HepG2 (cell line): Measurements from ENCODE around the gene CACNA1I. TPM values are rescaled to one million over a fixed set of nuclear protein-coding genes. Genes with fewer than 3 reads are reported as not detected.

Source experiments
- ARNT2 ChIP-seq: sonication (generic); formaldehyde crosslinking; IDR thresholded peaks from 2 replicates; pipeline ENCODE4 v1.8.0; 2022; ENCODE audit warnings: mild to moderate bottlenecking, low read depth, missing genetic modification reagents, moderate library complexity
- ARNTL ChIP-seq: sonication (generic); formaldehyde crosslinking; IDR thresholded peaks from 2 replicates; pipeline ENCODE4 v1.4.0; 2020; ENCODE audit warnings: mild to moderate bottlenecking, missing genetic modification reagents
- ATF1 ChIP-seq: IDR thresholded peaks from 2 replicates; pipeline ENCODE4 v1.6.1; 2016; ENCODE audit warnings: mild to moderate bottlenecking, control low read depth
- FOXA3 ChIP-seq: IDR thresholded peaks from 2 replicates; pipeline ENCODE4 v1.6.1; 2016; ENCODE audit warnings: missing genetic modification reagents, missing compliant biosample characterization
- HNF4G ChIP-seq, 2 experiments: sonication (generic) in 1 of 2; formaldehyde crosslinking in 1 of 2; IDR thresholded peaks; 2 replicates each; pipeline versions ENCODE4 v1.4.0 to v1.6.1; 2011 to 2020; ENCODE audit warnings: borderline replicate concordance in 2 of 2, low read depth in 2 of 2, mild to moderate bottlenecking in 2 of 2, low read length in 1 of 2, missing genetic modification reagents in 1 of 2, moderate library complexity in 1 of 2
- ISX ChIP-seq: sonication (generic); formaldehyde crosslinking; conservative IDR thresholded peaks from 2 replicates; pipeline ENCODE4 v1.5.0; 2020; ENCODE audit warnings: missing genetic modification reagents
- KMT2A ChIP-seq: sonication (generic); formaldehyde crosslinking; IDR thresholded peaks from 2 replicates; pipeline ENCODE4 v1.4.0; 2020; ENCODE audit warnings: missing genetic modification reagents
- MED1 ChIP-seq: sonication (generic); formaldehyde crosslinking; IDR thresholded peaks from 2 replicates; pipeline ENCODE4 v1.4.0; 2020; ENCODE audit warnings: missing genetic modification reagents
- POLR2G ChIP-seq: fragments of 200-400 bp; formaldehyde crosslinking; IDR thresholded peaks from 2 replicates; pipeline ENCODE4 v1.6.1; 2018; ENCODE audit warnings: mild to moderate bottlenecking, low read depth, low read length, moderate library complexity
- SIN3A ChIP-seq: IDR thresholded peaks from 2 replicates; pipeline ENCODE4 v1.6.1; 2011; ENCODE audit warnings: low read depth, mild to moderate bottlenecking, control low read depth, low read length, borderline replicate concordance
- TCF12 ChIP-seq, 2 experiments: fragments of 450-650 bp in 1 of 2; sonication (generic) in 1 of 2; formaldehyde crosslinking in 1 of 2; IDR thresholded peaks; 2 replicates each; pipeline versions ENCODE4 v1.6.1 to v1.8.0; 2017 to 2022; ENCODE audit warnings: antibody characterized with exemption in 1 of 2, mild to moderate bottlenecking in 1 of 2, missing genetic modification reagents in 1 of 2, moderate library complexity in 1 of 2
- ZC3H13 ChIP-seq: sonication (generic); formaldehyde crosslinking; IDR thresholded peaks from 2 replicates; pipeline ENCODE4 v1.8.1; 2023; ENCODE audit warnings: mild to moderate bottlenecking, missing genetic modification reagents, moderate library complexity
- ZNF24 ChIP-seq: fragments of 450-650 bp; IDR thresholded peaks from 2 replicates; pipeline ENCODE4 v1.6.1; 2017; ENCODE audit warnings: antibody characterized with exemption, mild to moderate bottlenecking
- ZNF317 ChIP-seq: sonication (generic); formaldehyde crosslinking; IDR thresholded peaks from 2 replicates; pipeline ENCODE4 v1.5.0; 2020; ENCODE audit warnings: mild to moderate bottlenecking, missing genetic modification reagents
- ZNF552 ChIP-seq: sonication (generic); formaldehyde crosslinking; IDR thresholded peaks from 2 replicates; pipeline ENCODE4 v1.9.0; 2022; ENCODE audit warnings: missing genetic modification reagents, mild to moderate bottlenecking, borderline replicate concordance
- ZNF644 ChIP-seq: IDR thresholded peaks from 2 replicates; pipeline ENCODE4 v1.6.1; 2016; ENCODE audit warnings: low read depth
- polyA plus RNA-seq, 8 experiments: library from polyadenylated mRNA; depleted of rRNA in 3 of 8; stranded (reverse) in 7 of 8; unstranded in 1 of 8; fragments of >200 nt; fragmentation: Illumina TruSeq in 4 of 8; extraction: Trizol in 4 of 8; gene quantifications; 2 replicates each; pipeline versions ENCODE4 v1.2.1 to v1.2.3, GENCODE V29; 2011 to 2016; ENCODE audit warnings: low read depth in 4 of 8, missing spikeins in 1 of 8, mixed read lengths in 1 of 8; ENCODE audit not compliant: insufficient read depth in 1 of 8
- total RNA-seq, 5 experiments: library from RNA; depleted of rRNA; stranded (reverse); fragments of >200 nt; fragmentation: Illumina TruSeq; extraction: Trizol; gene quantifications; 2 replicates each; pipeline ENCODE4 v1.2.3, GENCODE V29; 2016; ENCODE audit warnings: low read depth in 1 of 5
- TF ChIP-seq, protein P1 (sequence below): IDR thresholded peaks from 2 replicates; pipeline ENCODE4 v1.6.1; 2016; ENCODE audit warnings: low read depth
- TF ChIP-seq, protein P2 (sequence below): sonication (generic); formaldehyde crosslinking; IDR thresholded peaks from 2 replicates; pipeline ENCODE4 v1.5.0; 2020; ENCODE audit warnings: missing genetic modification reagents, mild to moderate bottlenecking, borderline replicate concordance
- TF ChIP-seq, protein P3 (sequence below): sonication (generic); formaldehyde crosslinking; IDR thresholded peaks from 2 replicates; pipeline ENCODE4 v1.4.0; 2020; ENCODE audit warnings: missing genetic modification reagents
- TF ChIP-seq, protein P4 (sequence below): sonication (generic); formaldehyde crosslinking; IDR thresholded peaks from 2 replicates; pipeline ENCODE4 v1.5.0; 2020; ENCODE audit warnings: missing genetic modification reagents

Gene CACNA1I
- total and polyA plus RNA-seq, 2 of the 13 experiments (the other 11 are each of a cell fraction or from before 2014, with no cell fraction given): not detected

DNA sequence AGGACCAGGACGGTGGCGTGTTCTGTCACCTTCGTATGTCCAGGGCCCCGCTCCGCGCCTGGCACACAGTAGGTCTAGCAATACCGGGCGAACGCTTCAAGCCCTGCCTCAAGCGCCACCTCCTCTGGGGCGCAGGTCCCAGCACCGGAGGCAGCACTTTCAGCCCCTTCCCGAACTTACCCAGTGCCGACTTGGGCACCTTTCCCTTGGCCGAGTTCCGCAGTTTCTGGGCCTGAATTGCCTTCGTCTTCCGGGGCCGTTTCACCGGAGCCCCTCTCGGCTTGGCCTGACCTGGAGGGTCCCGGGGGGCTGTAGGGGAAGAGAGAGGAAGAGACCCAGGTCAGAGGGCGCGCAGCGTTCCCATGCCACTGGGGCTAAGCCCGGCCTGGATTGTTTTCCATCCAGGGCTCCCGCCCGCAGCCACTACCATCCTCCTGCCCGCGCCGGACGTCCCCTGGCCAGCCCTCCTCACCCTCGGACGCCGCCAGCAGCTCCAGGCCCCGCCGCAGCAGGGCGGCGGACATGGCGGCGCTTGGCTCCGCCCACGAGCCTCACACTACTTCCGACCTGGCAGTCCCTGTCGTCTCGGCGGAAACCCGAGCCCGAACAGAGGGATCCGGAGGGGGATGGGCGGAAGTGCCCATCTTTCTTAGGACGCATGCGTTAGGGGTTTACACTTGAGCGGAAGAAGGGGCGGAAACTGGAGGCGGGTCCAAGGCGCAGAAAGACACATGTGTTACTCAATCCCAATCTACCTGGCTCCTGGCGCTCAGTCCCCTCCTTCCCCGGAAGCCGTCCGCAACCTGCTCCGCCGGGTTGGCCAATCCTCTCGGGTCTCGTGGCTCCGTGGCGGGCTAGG lies 38.1 kb upstream of the CACNA1I start, which contains the start of gene RPS19BP1 (continued):
- peak; percentile 28; the same call in 1 of the 2 replicates for TF ChIP-seq ATF1 (CRISPR knock-in tag)
- peak; percentile 43; the same call in 1 of the 2 replicates for TF ChIP-seq ZNF552 (CRISPR knock-in tag)
- peak; percentile 71; the same call in 1 of the 2 replicates for TF ChIP-seq ARNTL (CRISPR knock-in tag)
- TF ChIP-seq, protein P1, sequence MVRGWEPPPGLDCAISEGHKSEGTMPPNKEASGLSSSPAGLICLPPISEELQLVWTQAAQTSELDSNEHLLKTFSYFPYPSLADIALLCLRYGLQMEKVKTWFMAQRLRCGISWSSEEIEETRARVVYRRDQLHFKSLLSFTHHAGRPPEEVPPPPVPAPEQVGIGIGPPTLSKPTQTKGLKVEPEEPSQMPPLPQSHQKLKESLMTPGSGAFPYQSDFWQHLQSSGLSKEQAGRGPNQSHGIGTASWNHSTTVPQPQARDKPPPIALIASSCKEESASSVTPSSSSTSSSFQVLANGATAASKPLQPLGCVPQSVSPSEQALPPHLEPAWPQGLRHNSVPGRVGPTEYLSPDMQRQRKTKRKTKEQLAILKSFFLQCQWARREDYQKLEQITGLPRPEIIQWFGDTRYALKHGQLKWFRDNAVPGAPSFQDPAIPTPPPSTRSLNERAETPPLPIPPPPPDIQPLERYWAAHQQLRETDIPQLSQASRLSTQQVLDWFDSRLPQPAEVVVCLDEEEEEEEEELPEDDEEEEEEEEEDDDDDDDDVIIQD (CRISPR knock-in tag): no peak
- TF ChIP-seq, protein P2, sequence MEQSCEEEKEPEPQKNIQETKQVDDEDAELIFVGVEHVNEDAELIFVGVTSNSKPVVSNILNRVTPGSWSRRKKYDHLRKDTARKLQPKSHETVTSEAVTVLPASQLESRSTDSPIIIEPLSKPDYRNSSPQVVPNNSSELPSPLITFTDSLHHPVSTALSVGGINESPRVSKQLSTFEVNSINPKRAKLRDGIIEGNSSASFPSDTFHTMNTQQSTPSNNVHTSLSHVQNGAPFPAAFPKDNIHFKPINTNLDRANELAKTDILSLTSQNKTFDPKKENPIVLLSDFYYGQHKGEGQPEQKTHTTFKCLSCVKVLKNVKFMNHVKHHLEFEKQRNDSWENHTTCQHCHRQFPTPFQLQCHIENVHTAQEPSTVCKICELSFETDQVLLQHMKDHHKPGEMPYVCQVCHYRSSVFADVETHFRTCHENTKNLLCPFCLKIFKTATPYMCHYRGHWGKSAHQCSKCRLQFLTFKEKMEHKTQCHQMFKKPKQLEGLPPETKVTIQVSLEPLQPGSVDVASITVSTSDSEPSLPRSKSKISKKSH (CRISPR knock-in tag): peak; percentile 59; the same call in 1 of the 2 replicates
- no peak for TF ChIP-seq TCF12 (IDR thresholded peaks at IDR 0.05)
- TF ChIP-seq TCF12 (CRISPR knock-in tag; IDR thresholded peaks at IDR 0.05): 0 out of 2 replicates have a peak, but pooled peaks have one; percentile 52
- peak; percentile 82 for TF ChIP-seq KMT2A
- peak; percentile 34; the same call in 1 of the 2 replicates for TF ChIP-seq HNF4G (IDR thresholded peaks at IDR 0.05; ENCODE audit: borderline replicate concordance, low read depth, low read length)
- TF ChIP-seq HNF4G (CRISPR knock-in tag; IDR thresholded peaks at IDR 0.05; ENCODE audit: borderline replicate concordance, low read depth): no peak
- no peak for TF ChIP-seq ZNF24
- TF ChIP-seq, protein P3, sequence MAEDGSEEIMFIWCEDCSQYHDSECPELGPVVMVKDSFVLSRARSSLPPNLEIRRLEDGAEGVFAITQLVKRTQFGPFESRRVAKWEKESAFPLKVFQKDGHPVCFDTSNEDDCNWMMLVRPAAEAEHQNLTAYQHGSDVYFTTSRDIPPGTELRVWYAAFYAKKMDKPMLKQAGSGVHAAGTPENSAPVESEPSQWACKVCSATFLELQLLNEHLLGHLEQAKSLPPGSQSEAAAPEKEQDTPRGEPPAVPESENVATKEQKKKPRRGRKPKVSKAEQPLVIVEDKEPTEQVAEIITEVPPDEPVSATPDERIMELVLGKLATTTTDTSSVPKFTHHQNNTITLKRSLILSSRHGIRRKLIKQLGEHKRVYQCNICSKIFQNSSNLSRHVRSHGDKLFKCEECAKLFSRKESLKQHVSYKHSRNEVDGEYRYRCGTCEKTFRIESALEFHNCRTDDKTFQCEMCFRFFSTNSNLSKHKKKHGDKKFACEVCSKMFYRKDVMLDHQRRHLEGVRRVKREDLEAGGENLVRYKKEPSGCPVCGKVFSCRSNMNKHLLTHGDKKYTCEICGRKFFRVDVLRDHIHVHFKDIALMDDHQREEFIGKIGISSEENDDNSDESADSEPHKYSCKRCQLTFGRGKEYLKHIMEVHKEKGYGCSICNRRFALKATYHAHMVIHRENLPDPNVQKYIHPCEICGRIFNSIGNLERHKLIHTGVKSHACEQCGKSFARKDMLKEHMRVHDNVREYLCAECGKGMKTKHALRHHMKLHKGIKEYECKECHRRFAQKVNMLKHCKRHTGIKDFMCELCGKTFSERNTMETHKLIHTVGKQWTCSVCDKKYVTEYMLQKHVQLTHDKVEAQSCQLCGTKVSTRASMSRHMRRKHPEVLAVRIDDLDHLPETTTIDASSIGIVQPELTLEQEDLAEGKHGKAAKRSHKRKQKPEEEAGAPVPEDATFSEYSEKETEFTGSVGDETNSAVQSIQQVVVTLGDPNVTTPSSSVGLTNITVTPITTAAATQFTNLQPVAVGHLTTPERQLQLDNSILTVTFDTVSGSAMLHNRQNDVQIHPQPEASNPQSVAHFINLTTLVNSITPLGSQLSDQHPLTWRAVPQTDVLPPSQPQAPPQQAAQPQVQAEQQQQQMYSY (CRISPR knock-in tag): peak; percentile 63
- TF ChIP-seq, protein P4, sequence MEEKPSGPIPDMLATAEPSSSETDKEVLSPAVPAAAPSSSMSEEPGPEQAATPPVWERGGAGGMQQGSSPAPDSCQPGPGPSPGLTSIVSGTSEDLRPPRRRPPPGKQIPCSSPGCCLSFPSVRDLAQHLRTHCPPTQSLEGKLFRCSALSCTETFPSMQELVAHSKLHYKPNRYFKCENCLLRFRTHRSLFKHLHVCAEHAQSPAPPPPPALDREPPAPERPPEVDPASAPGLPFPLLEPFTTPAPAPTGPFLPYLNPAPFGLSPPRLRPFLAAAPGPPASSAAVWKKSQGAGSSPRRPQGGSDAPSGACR (CRISPR knock-in tag): no peak; the same call in 1 of the 2 replicates
- peak; percentile 54; the same call in 1 of the 2 replicates for TF ChIP-seq MED1
- TF ChIP-seq ZNF644 (CRISPR knock-in tag): no peak
- TF ChIP-seq ISX (CRISPR knock-in tag): 0 out of 2 replicates have a peak, but pooled peaks have one; percentile 25
- 0 out of 2 replicates have a peak, but pooled peaks have one; percentile 70 for TF ChIP-seq ZC3H13 (CRISPR knock-in tag)
- peak; percentile 73; the same call in 1 of the 2 replicates for TF ChIP-seq ZNF317 (CRISPR knock-in tag)
- peak; percentile 40; the same call in 1 of the 2 replicates for TF ChIP-seq SIN3A
- peak; percentile 14; the same call in 1 of the 2 replicates for TF ChIP-seq ARNT2 (CRISPR knock-in tag)
- peak; percentile 96 for TF ChIP-seq POLR2G
- TF ChIP-seq FOXA3: peak; percentile 24; the same call in 1 of the 2 replicates
